GM21423 (cell line): Measurements from ENCODE around the gene POGLUT2.
"Not testable (repeated sequence)": the region's sequence is repeated elsewhere in the genome, so short reads cannot be mapped to it uniquely, and the experiment has no call there.

Experiments
- ATAC-seq: cut with Tn5 transposase; IDR thresholded peaks from one replicate; pipeline ENCODE4 v1.9.1; 2021; ENCODE audit warnings: mild to moderate bottlenecking, moderate library complexity; ENCODE audit not compliant: unreplicated experiment

The POGLUT2 gene

GRCh38 chr13:102807699-102808098, 8.9 kb upstream of the POGLUT2 start:
- no peak for ATAC-seq

DNA sequence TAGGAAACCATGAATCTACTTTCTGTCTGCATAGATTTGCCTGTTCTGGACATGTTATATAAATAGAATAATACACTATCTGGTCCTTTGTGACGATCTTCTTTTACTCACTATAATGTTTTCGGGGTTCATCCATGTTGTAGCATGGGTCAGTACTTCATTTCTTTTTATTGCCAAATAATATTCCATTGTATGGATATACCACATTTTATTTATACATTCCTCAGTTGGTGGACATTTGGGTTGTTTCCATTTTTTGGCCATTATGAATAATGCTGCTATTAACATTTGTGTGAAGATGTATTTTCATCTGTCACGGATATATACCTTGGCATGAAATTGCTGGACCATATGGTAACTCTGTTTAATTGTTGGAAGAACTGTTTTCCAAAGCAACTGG, 6.9 kb upstream of the POGLUT2 start:
- ATAC-seq: no peak

DNA sequence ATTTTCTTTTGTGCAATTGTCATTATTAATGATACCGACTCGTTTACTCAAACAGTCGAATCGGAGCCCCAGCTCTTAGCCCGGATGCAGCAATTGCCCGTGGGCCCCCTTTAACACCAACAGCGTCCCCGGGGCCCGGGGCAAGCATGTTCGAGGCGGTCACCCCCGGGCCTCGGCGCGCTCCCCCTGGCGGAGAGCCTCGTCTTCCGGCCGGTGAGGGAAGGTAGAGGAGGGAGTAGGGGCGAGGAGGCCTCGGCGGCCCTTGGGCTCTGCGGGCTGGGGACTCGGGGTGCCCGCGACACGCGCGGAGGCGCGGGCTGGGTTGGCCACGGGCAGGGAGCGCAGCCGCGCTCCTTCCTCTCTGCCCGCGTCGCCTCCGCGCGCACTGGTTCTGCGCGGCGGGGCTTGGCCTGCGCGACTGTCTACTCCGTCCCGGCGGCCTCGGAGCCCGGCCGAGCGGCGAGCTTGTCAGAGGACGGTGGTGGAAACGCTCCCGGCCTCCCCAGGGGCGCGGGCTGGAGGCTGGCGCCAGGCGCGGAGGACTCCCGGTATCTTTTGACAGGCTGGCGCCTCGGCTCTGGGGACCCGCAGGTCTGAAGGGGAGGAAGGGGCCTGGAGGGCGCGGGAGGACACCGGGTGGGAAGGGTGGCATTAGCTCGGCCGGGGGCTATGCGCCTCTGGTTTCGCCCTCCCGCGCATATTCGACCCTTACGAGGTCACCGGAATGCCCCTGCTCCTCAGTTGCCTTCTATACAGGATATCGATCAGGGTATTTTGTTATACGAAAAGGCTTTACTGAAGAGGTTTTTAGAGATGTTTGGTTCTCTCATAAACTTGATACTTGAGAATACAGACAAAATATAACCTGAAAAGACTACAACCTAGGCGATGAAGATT, 1.6 kb upstream of the POGLUT2 start:
- peak; percentile 71 for ATAC-seq

DNA sequence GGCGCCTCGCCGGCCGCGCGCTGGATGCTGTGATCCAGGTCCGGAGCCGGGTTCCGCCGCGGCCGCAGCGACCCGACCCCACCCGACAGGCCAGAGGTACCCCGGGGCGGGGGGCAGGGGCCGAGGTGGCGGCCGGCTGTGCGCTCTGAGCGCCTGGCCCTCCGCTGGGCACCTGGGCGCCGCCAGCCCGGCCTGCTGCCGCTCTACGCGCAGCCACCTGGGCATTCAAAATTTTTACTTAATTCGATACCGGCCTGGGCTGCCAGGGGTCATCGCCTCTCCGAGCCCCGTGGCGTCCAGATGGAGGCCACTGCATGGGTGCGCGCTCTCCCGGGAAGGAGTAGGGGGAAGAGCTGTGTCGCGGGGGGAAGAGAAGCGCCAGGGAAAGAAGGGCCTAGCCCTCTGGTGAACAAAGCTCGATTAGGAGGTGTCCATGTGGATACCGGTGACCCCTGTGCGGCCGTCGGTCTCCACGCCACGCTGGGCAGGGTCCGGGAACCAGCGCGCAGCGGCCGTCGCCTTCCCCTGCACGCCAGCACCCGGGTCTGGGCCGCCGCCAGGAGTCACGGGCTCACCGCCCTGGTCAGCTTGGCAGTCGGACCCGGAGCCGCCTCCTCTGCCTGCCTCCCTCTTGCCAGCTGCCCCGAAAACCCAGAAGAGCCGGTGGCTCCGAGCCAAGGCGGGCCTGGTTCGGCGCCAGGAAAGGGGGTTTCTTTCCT, 809 bp upstream of the POGLUT2 start:
- peak; percentile 2 for ATAC-seq

- no peak for ATAC-seq
Observed at GRCh38 chr13:102793611-102794355, 5.0 kb downstream of the POGLUT2 start.

DNA sequence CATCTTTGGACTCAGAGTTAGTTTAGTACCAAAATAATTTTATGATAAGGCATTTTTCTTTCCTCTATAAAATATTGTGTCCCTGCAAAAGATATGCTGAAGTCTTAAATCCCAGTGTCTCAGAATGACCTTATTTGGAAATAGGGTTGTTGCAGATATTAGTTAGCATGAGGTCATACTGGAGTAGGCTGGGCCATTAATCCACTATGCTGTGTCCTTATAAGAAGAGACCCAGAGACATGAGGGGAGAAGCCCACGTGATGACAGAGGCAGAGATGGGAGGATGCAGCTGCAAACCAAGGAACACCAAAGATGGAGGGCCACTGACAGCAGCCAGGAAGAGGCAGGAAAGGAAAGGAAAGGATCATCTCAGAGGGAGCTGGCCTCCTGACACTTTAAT, 6.4 kb downstream of the POGLUT2 start:
- ATAC-seq: no peak

DNA sequence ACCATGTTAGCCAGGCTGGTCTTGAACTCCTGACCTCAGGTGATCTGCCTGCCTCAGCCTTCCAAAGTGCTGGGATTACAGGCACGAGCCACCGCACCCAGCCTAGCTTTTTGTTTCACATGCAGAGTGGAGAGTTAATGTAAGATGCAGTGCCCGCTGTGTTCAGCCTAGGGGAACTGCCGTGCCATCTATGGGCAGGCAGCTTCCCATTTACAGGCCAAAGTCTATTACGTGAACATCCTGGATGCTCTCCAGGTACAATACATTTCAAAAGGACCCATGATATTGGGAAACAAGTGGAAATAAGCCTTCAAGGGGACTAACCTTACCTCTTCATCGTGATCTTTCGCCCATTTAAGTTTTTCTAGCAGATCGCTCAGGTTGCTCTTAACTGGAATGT, 10.1 kb downstream of the POGLUT2 start:
- no peak for ATAC-seq

DNA sequence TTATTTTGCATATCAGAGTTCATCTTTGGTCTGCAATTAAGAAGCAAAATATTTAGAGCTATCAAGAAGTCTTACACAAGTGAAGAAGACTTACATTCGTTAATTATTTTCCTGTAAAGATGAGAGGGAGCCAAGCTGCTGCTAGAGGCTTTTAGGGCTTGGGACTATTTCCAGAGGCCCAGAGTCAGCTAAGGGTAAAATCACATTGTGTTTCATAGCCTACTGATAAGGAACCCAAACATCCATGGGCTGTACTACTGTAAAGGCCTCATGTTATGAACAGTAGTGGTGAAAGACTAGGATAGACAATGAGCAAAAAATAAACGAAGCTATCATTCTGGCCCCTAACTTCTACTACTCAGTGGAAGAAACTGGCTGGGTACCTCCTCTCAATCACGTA, 14.3 kb downstream of the POGLUT2 start:
- no peak for ATAC-seq

DNA sequence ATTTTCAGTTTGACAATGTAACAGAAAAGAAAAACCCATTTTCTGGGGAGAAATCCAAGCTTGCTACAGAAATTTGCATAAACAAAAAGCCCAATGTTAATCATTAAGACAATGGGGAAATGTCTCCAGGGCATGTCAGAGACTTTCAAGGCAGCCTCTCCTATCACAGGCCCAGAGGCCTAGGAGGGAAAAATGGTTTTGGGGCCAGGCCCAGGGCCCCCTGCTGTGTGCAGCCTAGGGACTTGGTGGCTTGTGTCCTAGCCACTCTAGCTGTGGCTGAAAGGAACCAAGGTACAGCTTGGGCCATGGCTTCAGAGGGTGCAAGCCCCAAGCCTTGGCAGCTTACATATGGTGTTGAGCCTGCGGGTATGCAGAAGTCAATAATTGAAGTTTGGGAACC, 17.2 kb downstream of the POGLUT2 start:
- ATAC-seq: no peak

DNA sequence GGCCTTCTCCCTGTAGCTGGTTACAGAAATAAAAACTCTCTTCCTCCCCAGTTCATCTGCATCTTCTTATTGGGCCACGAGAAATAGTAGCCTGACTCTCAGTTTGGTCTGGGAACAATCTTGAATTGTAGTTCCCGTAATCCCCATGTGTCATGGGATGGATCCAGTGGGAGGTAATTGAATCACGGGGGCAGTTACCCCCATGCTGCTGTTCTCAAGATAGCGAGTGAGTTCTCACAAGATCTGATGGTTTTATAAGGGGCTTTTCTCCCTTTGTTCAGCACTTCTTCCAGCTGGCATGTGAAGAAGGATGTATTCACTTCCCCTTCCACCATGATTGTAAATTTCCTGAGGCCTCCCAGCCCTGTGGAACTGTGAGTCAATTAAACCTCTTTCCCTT, 18.1 kb downstream of the POGLUT2 start:
- not testable (repeated sequence) for ATAC-seq

GRCh38 chr13:102779436-102780159, 19.2 kb downstream of the POGLUT2 start:
- peak; percentile 49 for ATAC-seq

- no peak for ATAC-seq
Observed at GRCh38 chr13:102777736-102778135, 21.0 kb downstream of the POGLUT2 start.

GRCh38 chr13:102776271-102776670, 22.5 kb downstream of the POGLUT2 start:
- ATAC-seq: no peak

DNA sequence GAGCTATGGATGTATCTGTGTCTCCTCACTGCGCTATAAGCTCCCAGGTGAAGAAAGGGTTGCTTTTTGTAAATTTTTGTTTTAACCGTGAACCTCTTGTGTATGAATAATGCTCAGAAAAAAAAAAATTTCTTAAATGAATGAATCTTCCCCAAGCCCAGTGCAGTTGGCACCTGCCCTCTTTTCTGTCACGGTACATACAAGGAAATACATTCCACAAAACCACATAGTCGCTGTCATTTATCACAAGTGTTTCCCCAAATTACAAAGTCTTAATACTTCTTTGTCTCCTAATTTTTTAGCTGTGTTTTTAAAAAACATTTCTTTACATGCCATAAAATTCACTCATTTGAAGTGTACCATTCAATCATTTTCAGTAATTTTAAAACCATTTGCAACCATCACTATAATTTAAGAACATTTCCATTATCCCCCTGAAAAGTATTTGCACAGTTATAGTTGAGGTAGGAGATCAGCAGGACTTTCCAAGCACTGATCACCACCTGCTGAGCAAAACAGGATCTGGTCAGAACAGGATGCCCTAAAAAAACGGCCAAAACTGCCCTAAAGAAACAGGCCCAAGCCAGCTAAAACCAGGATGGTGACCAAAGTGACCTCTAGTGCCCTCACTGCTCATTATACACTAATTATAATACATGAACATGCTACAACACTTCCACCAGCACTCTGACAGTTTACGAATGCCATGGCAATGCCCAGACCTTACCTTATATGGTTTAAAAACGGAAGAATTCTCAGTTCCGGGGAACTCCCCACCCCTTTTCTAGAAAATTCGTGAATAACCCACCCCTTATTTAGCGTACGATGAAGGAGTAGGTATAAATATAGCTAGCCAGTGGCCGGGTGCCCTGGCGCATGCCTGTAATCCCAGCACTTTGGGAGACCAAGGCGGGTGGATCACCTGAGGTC, 23.9 kb downstream of the POGLUT2 start:
- ATAC-seq: no peak

DNA sequence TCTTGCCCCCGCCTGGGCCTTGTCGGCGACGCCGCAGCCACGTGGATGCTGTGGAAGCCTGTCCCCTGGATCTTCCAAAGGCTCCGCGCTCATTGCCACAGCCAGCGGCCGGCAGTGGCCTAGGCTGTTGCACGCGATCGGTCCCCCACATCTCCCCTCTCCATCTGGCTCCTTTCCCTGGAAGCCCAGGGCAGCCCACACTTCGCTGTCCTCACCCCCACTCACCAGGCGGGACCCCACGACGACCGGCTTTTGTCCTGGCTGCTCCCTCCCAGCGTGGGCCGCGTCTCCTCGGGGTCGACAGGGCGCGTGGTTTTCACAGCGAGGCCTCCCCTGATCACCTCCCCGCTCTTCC, 24.6 kb downstream of the POGLUT2 start:
- ATAC-seq: no peak

GRCh38 chr13:102773441-102774213, 25.1 kb downstream of the POGLUT2 start, which contains the start of gene TEX30:
Gene TEX30, minus strand, starts transcription at chr13:102773786. Its CDS starts 3,760 bp downstream, at chr13:102770026.
- ATAC-seq: peak; percentile 93

- no peak for ATAC-seq
Observed at GRCh38 chr13:102772042-102772425, 26.7 kb downstream of the POGLUT2 start.

- no peak for ATAC-seq
Observed at GRCh38 chr13:102771298-102772041, 27.3 kb downstream of the POGLUT2 start.
